NCI-H82 treated with DMSO at 0.1 percent for 48 hours (cell line): ENCODE results near the gene SP1.
A peak's percentile ranks its signal among the peaks of the same experiment; 100 is the strongest.
"Not testable (repeated sequence)": the region's sequence is repeated elsewhere in the genome, so short reads cannot be mapped to it uniquely, and the experiment has no call there.

Experiments
- DNase-seq: peaks from one replicate; lab custom pipeline; 2025; ENCODE audit not compliant: unreplicated experiment; lab: John Stamatoyannopoulos, UW

Gene SP1

GRCh38 chr12:53358836-53359419 lies 21.0 kb upstream of the SP1 start:
- DNase-seq = no peak

- DNase-seq = not testable (repeated sequence)
Measured at GRCh38 chr12:53361638-53362037, 18.3 kb upstream of the SP1 start.

DNA sequence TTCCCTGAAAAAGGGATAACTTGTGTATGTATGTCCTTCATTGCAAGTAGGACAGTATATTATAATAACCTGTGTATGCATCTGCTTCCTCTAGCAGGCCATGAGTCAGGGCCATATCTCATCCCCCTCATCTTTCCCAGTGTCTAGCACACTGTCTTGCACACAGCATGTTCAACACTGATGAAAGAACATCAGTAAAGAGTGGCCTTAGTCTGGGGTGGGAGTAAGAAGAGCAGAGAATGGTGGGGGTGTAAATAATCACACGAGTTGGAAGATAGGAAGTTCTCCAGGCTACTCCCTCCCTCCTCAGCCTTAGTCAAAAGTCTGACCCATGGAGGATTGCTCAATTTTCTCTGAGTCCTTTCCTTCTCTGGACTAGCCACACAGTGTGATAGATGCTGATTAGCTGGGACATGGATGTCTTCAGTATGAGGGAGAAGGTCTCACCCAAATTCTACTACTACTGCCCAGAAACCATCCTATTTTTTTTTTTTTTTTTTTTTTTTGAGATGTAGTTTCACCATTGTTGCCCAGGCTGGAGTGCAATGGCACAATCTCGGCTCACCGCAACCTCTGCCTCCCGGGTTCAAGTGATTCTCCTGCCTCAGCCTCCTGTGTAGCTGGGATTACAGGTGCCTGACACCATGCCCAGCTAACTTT lies 14.6 kb upstream of the SP1 start:
- no peak for DNase-seq

DNA sequence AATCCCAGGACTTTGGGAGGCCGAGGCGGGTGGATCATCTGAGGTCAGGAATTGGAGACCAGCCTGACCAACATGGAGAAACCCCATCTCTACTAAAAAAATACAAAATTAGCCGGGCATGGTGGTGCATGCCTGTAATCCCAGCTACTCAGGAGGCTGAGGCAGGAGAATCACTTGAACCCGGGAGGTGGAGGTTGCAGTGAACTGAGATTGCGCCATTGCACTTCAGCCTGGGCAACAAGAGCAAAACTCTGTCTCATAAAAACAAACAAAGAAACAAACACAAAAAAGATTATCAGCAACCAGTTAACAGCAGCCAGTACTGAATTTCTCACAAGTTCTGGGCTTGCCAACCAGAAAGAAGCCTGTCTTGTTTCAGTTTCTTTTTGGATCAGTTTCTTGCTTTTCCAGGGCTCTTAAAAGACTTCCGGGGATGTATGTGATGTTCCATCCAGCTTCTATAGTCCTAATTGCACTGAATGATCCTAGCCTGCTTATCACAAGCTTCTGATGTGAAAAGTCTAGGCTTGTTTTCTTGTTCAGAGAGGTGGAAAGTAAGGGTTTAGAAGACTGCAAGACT lies 6.3 kb upstream of the SP1 start:
- DNase-seq = not testable (repeated sequence)

- DNase-seq = not testable (repeated sequence)
Measured at GRCh38 chr12:53374277-53374676, 5.7 kb upstream of the SP1 start.

GRCh38 chr12:53376747-53377146 lies 3.2 kb upstream of the SP1 start:
- DNase-seq = no peak

DNA sequence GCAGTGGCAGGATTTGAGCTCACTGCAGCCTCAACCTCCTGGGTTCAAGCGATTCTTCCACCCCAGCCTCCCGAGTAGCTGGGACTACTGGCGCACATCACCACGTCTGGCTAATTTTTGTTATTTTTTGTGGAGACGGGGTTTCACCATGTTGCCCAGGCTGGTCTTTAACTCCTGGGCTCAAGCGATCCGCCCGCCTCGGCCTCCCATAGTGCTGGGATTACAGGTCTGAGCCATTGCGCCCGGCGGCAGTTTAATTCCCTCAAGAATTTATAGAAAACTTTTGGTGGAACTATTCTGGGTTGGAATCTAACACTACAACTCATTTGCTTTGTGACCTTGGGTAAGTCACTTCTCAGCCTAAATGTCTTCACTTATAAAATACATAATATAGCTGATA lies 1.8 kb upstream of the SP1 start:
- no peak for DNase-seq

DNA sequence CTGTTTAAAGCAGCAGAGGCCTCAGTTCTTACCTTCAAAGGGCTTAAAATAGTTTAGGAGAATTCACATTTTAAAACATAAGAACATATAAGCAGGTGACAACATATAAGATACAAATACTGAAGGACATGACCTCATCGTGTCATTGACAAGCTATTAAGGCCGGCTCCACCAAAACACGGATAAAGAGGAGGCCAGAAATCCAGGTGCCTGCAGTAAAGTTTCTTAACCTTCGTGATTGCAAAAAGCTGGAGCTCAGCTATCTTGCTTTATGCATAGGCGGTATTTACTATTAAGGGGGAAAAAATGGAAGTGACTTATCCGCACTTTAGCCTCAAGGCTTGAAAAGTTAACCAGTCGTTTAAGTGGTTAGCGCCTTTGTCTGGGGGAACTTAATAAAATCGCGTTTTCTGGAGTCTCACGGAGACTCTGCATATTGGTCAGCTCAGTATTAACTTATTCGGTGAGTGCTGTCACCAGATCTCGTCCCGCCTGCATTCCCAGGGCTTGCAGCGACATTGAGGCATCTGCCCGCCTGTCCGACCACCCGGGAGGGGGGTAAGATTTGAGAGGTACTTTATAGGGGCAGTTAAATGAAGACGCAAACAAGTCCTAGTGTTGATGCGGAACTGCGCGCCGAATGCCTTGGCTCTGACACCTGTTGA lies 1.1 kb upstream of the SP1 start:
- DNase-seq = no peak

DNA sequence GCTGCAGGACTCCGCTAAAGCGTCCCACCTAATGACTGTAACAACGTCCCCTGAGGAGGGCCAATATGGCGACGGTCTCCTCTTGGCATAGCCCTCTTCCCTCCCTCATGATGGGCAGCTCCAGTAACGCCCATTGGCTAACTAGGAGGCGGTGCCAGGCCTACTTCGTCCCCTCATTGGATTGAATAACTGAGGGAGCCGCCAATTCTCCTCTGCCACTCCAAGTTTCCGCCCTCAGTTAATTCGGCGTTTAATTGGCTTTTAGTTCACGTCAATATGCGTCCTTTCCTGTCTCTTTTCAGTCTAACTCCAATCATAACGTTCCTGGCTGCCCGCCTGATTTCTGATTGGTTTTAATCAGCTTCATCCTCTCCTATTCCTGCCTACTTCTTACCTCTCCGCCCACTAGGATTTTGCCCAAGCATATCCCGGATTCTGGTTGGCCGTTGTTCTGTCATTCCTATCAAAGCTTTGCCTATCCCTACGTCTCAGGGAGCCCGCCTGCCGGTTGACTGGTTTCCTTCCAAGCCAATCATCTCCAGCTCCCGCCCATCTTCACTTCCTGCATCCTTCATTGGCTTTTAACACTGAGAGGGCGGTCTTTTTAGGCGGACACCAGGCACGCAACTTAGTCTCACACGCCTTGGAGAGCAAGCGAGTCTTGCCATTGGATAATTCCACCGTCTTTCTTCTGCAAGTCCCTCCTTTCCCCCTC lies 430 bp upstream of the SP1 start:
- peak; percentile 100 for DNase-seq

GRCh38 chr12:53380794-53381730 lies 1.1 kb downstream of the SP1 start:
- DNase-seq = no peak

GRCh38 chr12:53381731-53382630 lies 2.0 kb downstream of the SP1 start:
- no peak for DNase-seq

DNA sequence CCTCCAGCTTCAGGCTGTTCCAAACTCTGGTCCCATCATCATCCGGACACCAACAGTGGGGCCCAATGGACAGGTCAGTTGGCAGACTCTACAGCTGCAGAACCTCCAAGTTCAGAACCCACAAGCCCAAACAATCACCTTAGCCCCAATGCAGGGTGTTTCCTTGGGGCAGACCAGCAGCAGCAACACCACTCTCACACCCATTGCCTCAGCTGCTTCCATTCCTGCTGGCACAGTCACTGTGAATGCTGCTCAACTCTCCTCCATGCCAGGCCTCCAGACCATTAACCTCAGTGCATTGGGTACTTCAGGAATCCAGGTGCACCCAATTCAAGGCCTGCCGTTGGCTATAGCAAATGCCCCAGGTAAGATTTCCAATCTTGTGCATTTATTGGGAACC lies 3.3 kb downstream of the SP1 start:
- no peak for DNase-seq

DNA sequence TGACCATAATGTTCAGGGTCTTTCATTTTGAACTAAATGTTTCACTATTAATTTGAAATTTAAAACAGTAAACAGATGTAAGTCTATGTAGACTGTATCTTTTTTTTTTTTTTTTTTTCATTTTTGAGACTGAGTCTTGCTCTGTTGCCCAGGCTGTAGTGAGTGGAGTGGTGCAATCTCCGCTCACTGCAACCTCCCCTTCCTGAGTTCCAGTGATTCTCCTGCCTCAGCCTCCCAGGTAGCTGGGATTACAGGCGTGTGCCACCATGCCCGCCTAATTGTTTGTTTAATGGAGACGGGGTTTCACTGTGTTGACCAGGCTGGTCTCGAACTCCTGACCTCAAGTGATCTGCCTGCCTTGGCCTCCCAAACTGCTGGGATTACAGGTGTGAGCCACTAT lies 6.4 kb downstream of the SP1 start:
- DNase-seq = not testable (repeated sequence)

DNA sequence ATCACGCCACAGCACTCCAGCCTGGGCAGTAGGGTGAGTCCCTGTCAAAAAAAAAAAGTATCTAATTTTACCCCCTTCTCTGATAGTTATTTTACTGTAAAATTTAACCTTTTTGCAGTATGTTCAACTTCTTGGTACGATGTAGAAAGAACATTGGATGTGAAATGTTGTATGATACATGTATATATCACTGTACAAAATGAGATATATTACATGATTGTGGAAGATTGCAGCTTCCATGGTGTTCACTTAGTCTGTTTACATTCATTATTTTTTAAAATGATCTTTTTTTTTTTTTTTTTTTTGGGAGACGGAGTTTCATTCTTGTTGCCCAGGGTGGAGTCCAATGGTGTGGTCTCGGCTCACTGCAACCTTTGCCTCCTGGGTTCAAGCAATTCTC lies 9.0 kb downstream of the SP1 start:
- no peak for DNase-seq

DNA sequence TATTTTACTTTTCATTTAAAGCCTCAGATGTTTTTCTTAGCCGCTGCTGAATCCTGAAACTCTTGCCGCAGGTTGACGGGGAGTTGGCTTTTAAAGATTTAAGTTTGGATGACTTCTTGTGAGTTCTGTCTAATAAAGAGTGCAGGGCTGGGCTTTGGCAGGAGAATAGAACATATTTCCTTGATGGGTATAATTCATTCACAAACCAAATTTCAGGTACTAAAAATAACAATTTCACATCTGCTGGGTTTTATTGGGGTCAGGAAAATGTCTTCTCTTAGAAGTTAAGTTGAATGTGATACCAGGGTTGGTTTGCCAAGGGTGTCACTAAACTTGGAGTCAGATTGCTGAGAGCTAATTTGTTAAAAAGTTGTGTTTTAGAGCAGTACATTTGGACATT lies 9.7 kb downstream of the SP1 start:
- DNase-seq = no peak

GRCh38 chr12:53391724-53392123 lies 11.7 kb downstream of the SP1 start:
- no peak for DNase-seq

DNA sequence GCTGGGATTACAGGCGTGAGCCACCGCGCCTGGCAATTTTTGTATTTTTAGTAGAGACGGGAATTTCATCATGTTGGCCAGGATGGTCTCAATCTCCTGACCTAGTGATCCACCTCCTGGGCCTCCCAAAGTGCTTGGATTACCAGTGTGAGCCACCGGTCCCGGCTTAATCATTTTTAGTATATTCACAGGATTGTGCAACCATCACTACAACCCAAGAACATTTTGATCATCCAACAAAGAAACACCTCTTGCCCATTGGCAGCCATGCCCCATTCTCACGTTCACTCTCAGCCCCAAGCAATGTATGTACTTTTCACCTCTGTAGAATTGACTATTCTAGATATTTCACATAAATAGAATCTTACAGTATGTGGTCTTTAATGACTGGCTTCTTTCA lies 19.9 kb downstream of the SP1 start:
- DNase-seq = no peak

GRCh38 chr12:53402351-53402750 lies 22.4 kb downstream of the SP1 start:
- DNase-seq = not testable (repeated sequence)

GRCh38 chr12:53402871-53403270 lies 22.9 kb downstream of the SP1 start:
- no peak for DNase-seq
